HG03354 (cell line): ENCODE data around the gene LIM2.

ENCODE experiments used
- ATAC-seq: cut with Tn5 transposase; IDR thresholded peaks from one replicate; pipeline ENCODE4 v1.9.1; 2021; ENCODE audit warnings: mild to moderate bottlenecking; ENCODE audit not compliant: unreplicated experiment, poor library complexity, severe bottlenecking

Gene LIM2

DNA sequence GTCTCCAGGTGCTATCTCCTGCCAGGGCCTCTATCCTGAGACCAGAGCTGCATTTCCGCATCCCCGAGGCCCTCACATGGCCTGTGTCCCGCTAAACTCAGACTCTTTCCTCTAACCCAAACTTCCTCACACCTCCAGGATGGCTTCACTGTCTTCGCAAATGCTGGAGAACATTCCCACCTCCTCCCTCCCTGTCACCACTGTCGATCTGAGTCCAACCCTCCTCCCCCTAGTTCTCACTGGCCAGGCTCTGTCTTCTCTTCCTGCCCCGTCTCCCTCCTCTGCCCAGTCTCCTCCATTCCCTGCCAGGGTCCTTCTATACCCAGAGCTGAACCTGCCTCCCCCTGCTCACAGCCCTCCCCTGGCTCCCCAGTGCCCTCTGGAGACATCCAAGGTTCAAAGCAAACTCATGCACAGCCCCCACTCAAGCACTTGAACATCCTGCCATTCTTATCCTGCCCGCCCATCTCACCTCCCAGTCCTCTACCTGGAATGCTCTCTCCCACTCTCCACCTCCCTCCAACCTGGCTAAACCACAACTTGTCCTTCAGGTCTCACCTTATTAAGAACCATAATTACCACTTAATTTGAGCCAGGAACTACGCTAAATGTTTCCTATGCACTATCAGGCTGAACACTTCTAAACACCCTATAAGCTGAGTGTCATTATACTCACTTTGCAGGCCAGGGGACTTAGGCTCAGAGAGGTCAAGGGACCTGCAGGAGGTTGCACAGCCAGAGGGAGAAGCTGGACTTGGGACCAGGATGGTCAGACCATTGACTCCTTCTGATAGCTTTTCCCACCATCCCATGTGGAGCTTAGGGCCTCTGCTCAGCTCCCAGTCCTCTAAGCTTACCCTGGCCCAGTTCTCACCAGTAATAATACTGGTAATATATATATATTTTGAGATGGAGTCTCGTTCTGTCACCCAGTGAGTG is 44.9 kb downstream of the LIM2 start:
- no peak for ATAC-seq

DNA sequence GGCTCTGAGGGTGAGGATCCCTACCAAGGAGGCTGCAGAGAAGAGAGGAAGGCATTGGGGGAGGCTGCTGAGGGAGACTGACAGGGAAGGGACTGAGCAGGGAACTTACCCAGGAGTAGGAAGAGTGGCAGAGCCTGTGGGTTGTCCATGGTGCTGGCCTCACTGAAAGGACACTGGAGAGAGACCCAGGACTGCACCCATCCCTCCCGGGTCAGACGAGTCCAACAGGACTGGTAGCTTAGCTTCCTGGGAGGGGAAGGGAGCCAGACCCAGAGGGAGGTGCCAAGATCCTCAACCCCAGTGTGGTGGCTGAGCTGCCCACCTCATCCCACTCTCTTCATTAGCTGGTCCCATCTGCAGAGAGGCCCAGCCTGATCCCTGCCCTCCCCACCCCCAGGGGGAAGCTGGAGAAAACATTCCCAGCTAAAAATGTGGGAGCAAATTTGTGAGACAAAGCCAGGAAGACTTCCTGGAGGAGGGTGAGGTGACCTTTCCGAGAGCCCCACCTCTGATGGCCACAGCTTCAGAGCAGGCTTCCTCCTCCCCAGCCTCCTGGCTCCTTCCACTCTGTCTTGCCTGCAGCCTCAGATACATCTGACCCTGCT is 45.7 kb downstream of the LIM2 start, which contains the start of gene VSIG10L:
TSS of gene VSIG10L (minus strand) at position 164 of the 605 bp plus-strand sequence. CDS start at position 149, 15 bp downstream.
- ATAC-seq = no peak

DNA sequence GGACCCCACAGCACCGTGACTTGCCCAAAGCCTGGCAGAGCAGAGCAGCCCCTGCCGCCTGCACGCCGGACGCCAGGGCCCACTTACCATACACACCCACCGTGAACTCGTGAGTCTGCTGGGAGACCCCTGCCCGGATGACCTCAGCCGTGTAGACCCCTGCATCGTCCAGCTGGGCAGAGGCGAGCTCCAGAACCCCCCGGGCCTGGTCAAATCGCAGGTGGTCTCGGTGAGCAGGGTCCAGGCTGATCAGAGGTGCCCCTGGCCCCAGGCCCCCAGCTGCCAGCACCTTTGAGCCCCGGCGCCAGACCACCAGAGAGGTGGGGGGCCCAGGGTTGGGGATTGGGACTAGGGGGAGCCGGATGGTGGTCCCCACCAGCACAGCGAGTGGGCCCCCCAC is 46.7 kb downstream of the LIM2 start:
- no peak for ATAC-seq

DNA sequence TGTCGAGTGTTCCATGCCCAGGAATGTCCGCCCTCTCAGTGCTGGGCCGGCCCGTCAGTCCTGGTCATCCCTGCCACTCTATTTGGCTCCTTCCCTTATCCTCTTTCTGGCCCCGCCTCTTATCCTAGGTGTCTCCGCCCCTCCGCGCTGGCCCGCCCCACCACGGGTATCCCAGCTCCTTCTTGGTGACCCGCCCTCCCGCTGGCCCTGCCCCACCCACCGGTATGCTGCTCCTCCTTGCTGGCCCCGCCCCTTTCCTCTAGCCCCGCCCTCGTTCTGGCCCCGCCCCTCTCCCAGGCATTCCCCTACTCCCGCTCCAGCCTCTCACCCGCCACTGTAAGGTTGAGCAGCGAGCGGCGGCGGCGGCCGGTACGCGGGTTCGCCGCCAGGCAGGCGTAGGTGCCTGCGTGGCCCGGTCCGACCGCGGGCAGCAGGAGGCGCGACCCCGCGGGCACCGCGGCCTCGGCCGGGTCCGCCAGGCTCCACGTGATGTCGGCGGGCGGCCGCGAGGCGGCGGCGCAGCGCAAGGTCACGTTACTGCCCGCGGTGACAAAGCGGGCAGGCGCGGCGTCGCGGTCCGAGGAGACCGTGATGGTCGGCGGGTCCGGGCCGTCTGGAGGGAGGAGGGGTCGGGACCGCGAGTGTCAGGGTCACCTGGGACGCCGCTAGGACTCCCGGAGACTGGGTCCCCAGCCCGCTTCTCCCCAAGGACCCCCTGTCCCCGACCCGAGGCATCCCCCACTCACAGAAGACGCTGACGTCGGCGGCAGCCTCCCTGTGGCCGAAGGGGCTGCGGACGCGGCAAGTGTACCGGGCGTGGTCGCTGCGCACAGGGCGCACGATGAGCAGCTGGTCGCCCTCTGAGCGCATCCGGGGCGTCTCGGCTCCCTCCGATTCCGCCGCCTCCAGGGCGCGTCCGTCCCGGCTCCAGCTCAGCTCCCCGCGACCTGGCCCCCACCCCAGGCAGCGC is 47.8 kb downstream of the LIM2 start:
- peak; percentile 55 for ATAC-seq

DNA sequence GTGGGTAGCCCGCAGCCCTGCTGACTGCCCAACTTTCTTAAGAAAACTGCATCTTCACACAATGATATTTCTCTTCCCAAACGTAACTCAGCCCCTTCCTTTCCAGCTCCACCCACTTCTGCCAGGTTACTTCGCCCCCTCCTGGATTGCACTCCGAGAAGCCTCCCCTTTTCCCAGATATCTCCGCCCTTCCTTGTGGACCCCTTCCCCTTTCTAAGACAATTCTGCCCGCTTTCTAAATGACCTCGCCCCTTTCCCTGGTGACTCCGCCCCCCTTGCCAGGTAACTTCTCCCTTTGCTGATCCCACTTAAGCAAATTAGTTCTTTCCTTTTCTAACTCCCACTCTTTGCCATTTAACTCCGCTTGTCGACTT is 48.5 kb downstream of the LIM2 start:
- ATAC-seq = no peak

DNA sequence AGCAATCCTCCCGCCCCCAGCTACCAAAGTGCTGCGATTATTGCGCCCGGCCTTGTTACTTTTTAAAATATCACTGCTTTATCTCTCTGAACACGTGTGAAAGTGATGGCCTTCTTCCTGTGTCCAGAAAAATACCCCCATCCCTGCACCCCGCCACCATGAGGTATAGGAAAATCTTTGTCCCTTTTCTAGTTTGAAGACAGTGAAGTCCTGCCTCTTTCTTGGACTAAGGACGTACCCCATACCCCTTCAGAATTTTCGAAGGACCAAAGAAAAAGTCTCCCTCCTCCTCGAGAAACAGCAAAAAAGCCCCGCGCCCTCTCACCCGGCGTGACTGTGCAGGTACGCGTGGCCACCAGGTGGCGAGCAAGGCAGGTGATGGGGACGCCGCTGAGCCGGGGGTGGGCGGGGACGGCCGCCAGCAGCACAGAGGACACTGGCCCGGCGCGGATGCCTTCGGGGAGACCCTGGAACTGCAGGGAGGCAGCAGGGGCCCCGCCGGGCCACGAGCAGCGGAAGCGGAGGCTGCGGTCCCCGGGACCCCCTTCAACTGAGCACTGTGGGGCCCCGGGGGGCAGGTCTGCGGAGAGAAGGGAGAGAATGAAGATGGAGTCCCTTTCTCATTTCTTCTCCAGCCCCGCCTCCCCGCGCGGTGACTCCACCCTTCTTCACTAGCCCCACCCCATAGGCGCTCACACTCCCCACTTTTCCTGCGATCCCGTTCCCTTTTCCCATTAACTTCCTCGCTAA is 49.0 kb downstream of the LIM2 start:
- peak; percentile 69 for ATAC-seq

DNA sequence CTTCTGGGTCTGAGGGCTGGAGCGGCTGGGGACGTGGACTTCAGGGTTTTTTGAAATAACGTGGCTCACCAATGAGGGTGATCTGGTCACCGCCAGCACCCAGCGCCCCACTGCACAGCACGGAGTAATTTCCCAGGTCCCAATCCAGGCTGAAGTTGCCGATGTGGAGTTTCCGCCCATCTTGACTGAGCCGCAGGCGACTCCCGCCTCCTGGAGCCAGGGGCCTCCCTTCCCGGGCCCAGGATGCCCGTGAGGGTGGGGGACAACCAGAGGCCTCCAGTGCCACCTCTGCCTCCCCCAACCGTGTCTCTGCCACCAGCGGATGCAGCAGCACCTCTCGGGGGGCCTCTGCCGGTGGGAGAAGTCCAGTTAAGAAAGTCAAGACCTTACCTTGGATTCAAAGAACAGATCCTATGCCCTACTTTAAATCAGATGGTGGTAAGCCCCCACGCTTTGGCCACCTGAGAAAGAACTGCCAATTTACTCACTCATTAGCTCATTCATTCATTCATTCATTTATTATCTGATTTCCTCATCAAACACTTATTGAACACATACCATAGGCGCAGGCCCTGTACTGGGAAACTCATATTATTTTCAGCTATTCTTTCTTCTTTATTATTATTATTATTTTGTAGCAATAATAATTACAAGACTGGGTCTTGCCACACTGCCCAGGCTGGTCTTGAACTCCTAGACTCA is 49.8 kb downstream of the LIM2 start:
- no peak for ATAC-seq

DNA sequence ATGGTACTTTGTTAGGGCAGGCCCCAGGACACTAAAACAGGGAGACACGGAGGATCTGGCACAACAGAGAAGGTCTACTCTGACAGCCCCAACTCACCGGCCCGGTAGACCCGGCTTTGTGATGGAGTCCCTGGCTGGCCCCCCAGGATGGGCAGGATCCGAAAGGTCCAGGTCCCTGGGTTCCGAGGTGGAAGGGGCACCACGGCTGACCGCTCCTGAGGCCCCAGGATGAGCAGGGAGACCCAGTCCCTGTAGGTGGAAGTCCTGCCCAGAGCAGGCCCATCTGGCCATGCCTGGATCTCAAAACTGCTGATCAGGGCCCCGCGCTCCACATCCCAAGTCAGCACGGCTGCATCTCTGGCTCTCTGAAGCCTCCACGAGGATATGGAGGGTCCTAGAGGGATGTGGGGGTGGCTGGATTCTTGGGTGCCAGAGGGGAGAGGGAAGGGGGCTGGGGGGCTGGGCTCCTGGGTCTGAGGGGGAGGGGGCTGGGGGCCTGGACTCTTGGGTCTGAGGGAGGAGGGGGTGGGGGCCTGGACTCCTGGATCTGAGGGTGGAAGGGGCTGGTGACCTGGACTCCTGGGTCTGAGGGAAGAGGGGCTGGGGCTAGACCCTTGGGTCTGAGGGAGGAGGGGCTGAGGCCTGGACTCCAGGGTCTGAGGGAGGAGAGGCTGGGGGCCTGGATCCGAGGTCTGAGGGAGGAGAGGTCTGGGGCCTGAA is 50.5 kb downstream of the LIM2 start:
- no peak for ATAC-seq

DNA sequence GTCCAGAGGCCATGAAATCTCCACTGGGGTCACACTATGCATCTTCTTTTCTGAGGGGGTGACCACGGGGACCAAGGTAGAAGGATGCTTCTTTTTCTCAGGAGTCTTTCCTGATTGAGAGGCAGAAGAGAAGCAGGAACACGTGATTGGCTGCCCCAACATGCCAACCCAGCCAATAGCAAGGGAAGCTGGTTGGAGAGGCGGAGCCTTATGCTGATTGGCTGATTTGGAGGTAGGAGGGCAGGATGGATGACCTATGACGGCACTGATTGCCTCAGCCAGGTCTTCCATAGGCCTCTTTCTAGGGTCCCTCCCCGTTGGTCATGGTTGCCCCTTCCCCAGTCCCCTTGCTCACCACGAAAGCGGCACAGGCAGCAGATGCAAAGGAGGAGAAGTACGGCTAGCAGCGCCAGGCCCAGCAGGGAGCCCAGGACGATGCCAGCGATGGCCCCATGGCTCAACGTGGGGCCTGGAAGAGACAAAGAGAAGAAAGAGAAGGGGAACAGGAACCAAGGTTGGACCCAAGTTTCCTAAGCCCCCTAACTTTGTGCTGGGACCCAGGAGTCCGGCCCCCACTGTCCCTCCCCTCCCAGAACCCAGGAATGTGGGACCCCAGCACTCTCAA is 53.8 kb downstream of the LIM2 start:
- ATAC-seq = no peak

DNA sequence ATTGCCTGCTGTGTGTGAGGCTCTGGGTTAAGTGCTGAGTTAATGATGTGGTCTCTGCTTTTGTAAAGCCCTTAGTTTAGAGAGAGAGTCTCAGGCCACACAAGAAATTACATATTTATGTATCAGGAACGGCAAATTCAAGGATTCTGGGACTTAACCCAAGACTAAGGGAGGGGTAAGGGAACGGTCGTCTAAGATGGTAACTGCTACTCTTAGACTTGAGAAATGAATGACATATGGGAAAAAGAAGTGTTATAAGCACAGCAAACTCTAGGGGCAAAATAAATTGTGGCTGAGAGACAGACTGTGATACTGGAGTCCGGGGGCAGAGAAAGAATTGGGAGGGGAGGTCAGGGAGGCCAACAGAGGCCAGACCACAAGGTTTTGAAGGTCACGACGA is 56.1 kb downstream of the LIM2 start:
- ATAC-seq = no peak

DNA sequence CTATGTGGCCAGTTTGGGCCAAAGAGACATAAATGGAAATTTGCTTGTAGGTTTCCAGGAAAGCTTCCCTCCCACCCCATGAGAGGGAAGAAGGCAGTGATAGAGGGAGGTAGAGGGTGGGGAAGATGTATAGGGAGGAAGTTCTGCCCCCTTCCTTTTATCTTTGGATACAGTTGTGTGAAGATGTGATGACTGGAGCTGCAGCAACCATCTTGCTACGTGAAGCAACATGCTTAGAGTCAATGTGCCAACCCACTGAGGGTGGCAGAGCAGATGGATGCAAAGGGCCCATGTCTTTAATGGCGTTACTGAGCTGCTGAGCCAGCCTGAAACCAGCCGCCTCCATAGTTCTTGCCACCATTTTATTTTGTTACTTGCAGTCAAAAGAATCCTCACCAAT is 56.6 kb downstream of the LIM2 start:
- ATAC-seq = no peak

DNA sequence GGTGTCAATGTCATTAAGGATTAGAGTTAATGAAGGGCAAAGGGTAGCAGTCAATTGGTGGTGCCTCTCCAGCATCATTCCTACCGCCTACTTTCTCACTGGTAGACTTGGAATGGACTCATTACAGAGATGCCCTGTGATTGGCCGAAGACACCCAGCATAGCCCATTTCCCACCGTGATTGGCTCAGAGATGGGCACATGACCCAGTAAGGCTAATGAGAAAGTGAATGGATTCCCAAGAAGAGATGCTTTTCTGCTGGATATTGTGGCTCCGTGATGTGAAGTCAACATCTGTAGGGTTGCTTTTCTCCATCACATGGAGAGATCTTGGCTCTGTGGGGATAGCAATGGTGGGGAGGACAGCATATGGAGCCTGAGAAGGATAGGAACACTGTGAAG is 57.4 kb downstream of the LIM2 start:
- no peak for ATAC-seq
